NCI-H187 (cell line): ENCODE measurements around the gene PHYH.
"Not testable (repeated sequence)": the region's sequence is repeated elsewhere in the genome, so short reads cannot be mapped to it uniquely, and the experiment has no call there.

Experiments
- DNase-seq, 2 experiments: peaks; one replicate each; lab custom pipeline; 2025; lab: John Stamatoyannopoulos, UW

Gene PHYH

DNA sequence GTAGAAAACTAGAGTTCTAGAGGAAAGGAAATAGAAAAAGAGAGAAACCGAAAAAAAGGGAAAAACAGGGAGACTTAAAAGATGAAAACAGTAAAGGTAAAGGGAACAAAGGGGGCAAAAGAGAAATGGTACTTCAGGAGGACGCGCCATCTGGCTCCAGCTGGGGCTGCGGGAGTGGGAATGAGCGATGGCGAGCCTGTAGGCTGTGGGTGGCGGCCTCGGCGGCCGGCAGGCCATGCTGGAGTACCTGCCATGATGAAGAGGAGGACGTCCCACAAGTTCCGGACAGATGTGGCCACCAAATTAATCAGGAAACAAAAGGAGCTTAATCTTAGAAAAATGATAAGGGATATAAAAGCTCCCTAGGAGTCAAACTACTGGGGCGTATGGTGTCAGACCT, 21.7 kb upstream of the PHYH start:
- DNase-seq: no peak

DNA sequence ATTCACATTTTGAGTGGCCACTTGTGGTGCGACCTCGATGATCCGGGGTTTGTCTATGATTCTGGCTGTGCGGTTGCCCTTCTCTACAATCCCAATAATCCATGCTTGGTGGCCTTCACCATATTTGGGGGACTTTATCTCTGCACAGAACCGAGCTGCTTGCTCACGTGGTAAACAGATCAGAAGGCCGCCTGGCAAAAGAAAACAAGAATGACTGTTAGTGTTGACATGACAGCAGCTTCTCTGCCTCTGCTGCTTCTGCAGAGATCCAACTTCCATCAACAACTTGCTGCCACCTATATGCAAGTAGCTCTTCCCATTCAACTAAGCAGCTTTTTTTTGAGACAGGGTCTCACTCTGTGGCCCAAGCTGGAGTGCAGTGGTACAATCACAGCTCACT, 19.3 kb upstream of the PHYH start:
- DNase-seq: no peak

- DNase-seq: no peak
Measured at GRCh38 chr10:13317474-13317873, 17.6 kb upstream of the PHYH start.

DNA sequence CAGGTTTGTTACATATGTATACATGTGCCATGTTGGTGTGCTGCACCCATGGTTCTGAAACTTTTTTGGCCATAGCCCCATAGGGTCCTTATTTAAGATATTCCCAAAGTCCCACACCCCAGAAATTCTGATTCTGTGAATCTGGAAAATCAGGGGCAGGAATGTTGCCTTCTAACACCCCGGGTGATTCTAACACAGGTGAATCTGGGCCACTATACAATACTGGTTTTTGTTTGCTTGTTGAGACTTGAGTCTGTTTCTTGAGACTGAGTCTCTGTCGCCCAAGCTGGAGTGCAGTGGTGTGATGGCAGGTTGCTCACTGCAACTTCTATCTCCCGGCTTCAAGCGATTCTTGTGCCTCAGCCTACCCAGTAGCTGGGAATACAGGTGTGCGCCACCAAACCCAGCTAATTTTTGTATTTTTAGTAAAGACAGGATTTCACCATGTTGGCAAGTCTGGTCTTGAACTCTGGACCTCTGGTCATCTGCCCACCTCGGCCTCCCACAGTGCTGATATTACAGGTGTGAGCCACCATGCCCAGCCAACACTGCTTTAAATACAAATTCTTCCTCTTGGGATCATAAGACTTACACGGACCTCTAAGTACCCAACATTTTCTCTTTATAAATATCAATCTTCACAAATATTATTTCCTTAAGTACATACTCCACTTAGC, 16.9 kb upstream of the PHYH start:
- DNase-seq: no peak

DNA sequence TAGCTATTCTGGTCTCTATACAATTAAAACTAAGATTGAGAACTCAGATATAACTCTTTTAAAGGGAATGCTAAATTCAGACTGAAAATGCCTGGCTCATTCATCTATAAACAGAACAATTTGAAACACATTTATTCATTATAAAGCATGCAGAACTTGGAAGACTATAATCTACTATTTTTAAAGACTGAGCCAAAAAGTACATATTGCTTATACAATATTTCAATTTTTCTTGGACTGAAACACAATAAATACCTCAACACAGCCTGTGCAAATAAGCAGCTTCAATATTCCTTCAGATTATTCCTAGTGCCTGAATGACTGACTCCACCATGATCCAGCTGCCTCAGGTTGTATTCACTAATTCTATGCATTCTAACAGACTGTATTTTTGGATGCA, 15.5 kb upstream of the PHYH start:
- no peak for DNase-seq

GRCh38 chr10:13311177-13311575, 11.3 kb upstream of the PHYH start:
- no peak for DNase-seq

- DNase-seq: no peak
Measured at GRCh38 chr10:13310518-13311176, 10.8 kb upstream of the PHYH start.

DNA sequence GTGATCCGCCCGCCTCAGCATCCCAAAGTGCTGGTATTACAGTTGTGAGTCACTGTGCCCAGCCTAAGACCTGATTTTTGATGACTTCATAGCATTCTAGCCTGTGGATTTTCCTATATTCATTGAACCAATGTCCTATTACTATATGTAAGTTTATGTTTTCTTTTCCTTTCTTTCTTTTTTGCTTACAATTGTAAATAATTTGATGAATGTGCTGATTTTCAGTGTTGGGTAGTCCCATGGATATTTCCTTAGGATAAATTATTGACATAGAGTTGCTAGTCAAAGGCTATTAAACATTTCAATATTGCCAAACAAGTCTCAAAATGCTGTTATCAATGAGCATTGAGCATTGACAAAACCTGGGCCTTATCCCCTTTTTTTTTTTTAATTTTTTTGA, 9.9 kb upstream of the PHYH start:
- no peak for DNase-seq

GRCh38 chr10:13308096-13308495, 8.2 kb upstream of the PHYH start:
- DNase-seq: no peak

- DNase-seq: no peak
Measured at GRCh38 chr10:13306103-13306502, 6.2 kb upstream of the PHYH start.

- no peak for DNase-seq
Measured at GRCh38 chr10:13302821-13303555, 3.1 kb upstream of the PHYH start.

DNA sequence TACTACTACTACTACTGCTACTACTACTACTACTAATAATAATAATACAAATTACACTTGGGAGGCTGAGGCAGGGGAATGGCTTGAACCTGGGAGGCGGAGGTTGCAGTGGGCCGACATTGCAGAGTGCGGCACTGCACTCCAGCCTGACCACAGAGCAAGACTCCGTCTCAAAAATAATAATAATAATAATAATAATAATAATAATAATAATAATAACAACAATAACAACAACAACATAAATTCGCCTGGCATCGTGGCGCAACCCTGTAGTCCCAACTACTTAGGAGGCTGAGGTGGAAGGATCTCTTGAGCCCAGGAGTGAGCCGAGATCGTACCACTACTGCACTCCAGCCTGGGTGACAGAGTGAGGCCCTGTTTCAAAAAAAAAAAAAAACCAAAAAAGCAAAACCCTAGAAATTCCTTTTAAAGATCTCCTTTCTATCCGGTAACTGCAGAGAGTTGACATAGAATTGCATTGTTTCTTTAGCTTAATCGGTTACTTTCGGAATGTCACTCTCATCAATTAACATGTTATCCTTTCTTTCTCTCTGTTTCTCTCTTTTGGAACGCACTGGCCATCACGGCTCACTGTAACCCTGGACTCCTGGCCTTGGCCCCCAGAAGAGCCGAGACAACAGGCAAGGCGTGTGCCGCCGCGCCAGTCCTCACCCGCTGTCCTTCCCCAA, 972 bp downstream of the PHYH start:
- no peak for DNase-seq

DNA sequence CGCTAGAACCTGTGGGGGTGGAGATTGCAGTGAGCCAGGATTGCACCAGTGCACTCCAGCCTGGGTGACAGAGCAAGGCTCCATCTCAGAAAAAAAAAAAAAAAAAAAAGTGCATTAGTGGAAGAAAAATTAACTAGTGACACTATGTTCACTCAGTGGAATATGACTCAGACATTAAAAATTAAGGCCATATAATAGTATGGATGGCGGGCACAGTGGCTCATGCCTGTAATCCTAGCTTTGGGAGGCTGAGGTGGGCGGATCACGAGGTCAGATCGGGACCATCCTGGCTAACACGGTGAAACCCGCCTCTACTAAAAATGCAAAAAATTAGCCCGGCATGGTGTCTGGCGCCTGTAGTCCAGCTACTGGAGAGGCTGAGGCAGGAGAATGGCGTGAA, 3.4 kb downstream of the PHYH start:
- DNase-seq: no peak

GRCh38 chr10:13294784-13295183, 5.1 kb downstream of the PHYH start:
- DNase-seq: no peak

GRCh38 chr10:13291821-13292773, 7.8 kb downstream of the PHYH start:
- no peak for DNase-seq

DNA sequence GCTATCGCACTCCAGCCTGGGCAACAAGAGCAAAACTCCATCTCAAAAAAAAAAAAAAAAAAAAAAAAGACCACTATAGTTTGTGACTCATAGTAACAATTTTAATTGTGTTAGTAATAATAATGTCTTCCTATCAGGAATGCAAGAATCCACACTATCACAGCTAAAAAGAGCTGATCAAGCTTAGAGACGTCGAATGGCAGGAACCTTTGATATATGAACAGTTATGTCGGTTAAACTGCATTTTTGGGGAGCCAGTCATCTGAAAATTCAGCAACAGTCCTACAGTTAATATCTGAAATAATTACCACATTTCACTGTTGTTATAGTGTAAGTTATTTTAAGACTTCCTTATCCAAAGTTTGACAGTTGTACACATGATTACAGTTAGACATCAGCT, 8.8 kb downstream of the PHYH start:
- DNase-seq: no peak

- DNase-seq: no peak
Measured at GRCh38 chr10:13284050-13284449, 15.8 kb downstream of the PHYH start.

GRCh38 chr10:13282348-13282747, 17.5 kb downstream of the PHYH start:
- not testable (repeated sequence) for DNase-seq

DNA sequence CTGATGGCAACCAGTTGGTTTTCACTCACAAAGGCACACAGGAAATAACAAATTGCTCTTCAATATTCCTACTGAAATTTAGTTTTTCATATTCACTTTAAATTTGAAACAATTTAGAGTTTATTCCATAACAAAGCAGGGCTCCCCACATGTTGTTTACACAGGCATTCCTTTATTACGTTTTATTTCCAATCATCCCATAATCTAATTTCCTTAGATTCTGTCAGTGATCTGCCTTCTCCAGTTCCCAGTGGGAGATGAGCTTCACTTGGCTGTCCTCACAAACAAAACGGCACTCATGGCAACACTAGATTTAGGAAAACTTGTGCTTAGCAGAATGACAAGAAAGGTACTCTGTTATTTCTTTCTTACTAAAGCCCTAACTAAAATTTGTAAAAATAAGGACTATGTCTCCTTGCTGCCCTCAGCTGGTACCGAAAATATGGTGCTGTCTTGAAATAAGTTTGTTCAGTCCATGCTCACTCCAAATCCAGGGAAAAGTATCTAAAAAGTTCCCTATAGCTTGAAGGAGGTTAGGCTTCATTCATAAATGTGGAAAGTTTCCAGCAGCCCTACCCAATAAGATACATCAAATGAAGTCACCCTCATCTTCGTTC, 23.0 kb downstream of the PHYH start:
- DNase-seq: no peak

DNA sequence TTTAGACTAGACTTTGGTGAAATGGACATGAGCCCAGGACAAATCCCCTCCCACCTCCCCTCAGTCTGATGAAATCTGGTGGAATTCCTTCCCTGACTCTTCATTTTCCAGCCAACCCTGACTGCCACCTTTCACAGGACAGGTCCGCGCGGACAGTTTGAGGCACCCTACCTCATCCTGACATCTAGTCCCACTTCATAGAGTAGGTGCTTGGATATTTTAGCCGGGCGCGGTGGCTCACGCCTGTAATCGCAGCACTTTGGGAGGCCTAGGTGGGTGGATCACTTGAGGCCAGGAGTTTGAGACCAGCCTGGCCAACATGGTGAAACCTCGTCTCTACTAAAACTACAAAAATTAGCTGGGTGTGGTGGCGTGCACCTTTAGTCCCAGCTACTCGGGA, 23.7 kb downstream of the PHYH start:
- not testable (repeated sequence) for DNase-seq

GRCh38 chr10:13272164-13272571, 27.7 kb downstream of the PHYH start:
- no peak for DNase-seq
